ENCODE measurements around the gene RRP1.

GRCh38 chr21:43782431-43783097 is 6.8 kb upstream of the RRP1 start:
- TF ChIP-seq MTF1 (CRISPR knock-in tag; IDR thresholded peaks at IDR 0.05): no peak
- TF ChIP-seq POLR2A (IDR thresholded peaks at IDR 0.05; ENCODE audit: insufficient read depth in 1 of 2, low read depth in 2 of 2, low read length in 2 of 2): no peak
- TF ChIP-seq SRF (IDR thresholded peaks at IDR 0.05; ENCODE audit: low read depth, low read length): no peak
- TF ChIP-seq KDM1A (CRISPR knock-in tag; IDR thresholded peaks at IDR 0.05): no peak
- TF ChIP-seq ZMYM2 (CRISPR knock-in tag; IDR thresholded peaks at IDR 0.05): no peak
- TF ChIP-seq ZNF350 (CRISPR knock-in tag; IDR thresholded peaks at IDR 0.05; ENCODE audit: borderline replicate concordance, low read depth): no peak
- TF ChIP-seq JUN (CRISPR knock-in tag; IDR thresholded peaks at IDR 0.05): no peak
- TF ChIP-seq, protein P1, sequence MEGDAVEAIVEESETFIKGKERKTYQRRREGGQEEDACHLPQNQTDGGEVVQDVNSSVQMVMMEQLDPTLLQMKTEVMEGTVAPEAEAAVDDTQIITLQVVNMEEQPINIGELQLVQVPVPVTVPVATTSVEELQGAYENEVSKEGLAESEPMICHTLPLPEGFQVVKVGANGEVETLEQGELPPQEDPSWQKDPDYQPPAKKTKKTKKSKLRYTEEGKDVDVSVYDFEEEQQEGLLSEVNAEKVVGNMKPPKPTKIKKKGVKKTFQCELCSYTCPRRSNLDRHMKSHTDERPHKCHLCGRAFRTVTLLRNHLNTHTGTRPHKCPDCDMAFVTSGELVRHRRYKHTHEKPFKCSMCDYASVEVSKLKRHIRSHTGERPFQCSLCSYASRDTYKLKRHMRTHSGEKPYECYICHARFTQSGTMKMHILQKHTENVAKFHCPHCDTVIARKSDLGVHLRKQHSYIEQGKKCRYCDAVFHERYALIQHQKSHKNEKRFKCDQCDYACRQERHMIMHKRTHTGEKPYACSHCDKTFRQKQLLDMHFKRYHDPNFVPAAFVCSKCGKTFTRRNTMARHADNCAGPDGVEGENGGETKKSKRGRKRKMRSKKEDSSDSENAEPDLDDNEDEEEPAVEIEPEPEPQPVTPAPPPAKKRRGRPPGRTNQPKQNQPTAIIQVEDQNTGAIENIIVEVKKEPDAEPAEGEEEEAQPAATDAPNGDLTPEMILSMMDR (CRISPR knock-in tag; IDR thresholded peaks at IDR 0.05): no peak
- no peak for TF ChIP-seq KDM6A (CRISPR knock-in tag; IDR thresholded peaks at IDR 0.05; ENCODE audit: low read depth)
- TF ChIP-seq FOXK1 (CRISPR knock-in tag; IDR thresholded peaks at IDR 0.05; ENCODE audit: borderline replicate concordance, low read depth): no peak
